BE2C (cell line): ENCODE results near the gene MT3.

Experiments
- DNase-seq: peaks from one replicate; pipeline ENCODE4 v3.0.0-alpha.2; 2020
- H3K27me3 ChIP-seq: fragments of 250-450 bp; sonication (Bioruptor Pico); 2 replicates; pipeline ENCODE4 v1.5.1; 2020; ENCODE audit warnings: mild to moderate bottlenecking
- H3K36me3 ChIP-seq: fragments of 250-450 bp; sonication (Bioruptor Pico); 2 replicates; pipeline ENCODE4 v1.5.1; 2020; ENCODE audit warnings: mild to moderate bottlenecking
- H3K4me1 ChIP-seq: fragments of 250-450 bp; sonication (Bioruptor Pico); 2 replicates; pipeline ENCODE4 v1.5.1; 2020
- H3K4me3 ChIP-seq: 2 replicates; pipeline ENCODE4 v1.5.1; 2011; ENCODE audit warnings: low read depth, low read length
- H3K9me3 ChIP-seq: fragments of 250-450 bp; sonication (Bioruptor Pico); 2 replicates; pipeline ENCODE4 v1.5.1; 2020
- TF ChIP-seq, protein P1 (sequence below): IDR thresholded peaks from 2 replicates; pipeline ENCODE4 v1.5.1; 2012; ENCODE audit warnings: mild to moderate bottlenecking, low read depth, low read length

MT3 gene

DNA sequence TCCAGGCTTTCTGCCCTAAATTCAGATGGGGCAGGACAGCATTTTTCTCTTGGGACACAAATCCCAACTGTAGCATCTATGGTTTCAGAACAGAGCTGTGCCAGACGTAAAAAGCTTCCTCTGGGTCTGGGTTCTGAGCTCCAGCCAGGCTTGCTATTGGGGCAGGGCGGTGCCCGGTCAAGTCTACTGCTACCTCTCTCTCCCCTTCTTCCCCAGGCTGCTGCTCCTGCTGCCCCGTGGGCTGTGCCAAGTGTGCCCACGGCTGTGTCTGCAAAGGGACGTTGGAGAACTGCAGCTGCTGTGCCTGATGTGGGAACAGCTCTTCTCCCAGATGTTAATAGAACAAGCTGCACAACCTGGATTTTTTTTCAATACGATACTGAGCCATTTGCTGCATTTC, 44.2 kb downstream of the MT3 start:
- peaks cover 2% of the 10 kb centered on the region; the same call in 1 of the 2 replicates for H3K4me1 ChIP-seq
- H3K36me3 ChIP-seq = no peaks in the 10 kb centered on the region
- DNase-seq = no peak
- no peaks in the 10 kb centered on the region for H3K9me3 ChIP-seq
- no peak overlapping the region for H3K4me3 ChIP-seq
- peaks cover 73% of the 10 kb centered on the region for H3K27me3 ChIP-seq
- TF ChIP-seq, protein P1, sequence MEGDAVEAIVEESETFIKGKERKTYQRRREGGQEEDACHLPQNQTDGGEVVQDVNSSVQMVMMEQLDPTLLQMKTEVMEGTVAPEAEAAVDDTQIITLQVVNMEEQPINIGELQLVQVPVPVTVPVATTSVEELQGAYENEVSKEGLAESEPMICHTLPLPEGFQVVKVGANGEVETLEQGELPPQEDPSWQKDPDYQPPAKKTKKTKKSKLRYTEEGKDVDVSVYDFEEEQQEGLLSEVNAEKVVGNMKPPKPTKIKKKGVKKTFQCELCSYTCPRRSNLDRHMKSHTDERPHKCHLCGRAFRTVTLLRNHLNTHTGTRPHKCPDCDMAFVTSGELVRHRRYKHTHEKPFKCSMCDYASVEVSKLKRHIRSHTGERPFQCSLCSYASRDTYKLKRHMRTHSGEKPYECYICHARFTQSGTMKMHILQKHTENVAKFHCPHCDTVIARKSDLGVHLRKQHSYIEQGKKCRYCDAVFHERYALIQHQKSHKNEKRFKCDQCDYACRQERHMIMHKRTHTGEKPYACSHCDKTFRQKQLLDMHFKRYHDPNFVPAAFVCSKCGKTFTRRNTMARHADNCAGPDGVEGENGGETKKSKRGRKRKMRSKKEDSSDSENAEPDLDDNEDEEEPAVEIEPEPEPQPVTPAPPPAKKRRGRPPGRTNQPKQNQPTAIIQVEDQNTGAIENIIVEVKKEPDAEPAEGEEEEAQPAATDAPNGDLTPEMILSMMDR = no peak

DNA sequence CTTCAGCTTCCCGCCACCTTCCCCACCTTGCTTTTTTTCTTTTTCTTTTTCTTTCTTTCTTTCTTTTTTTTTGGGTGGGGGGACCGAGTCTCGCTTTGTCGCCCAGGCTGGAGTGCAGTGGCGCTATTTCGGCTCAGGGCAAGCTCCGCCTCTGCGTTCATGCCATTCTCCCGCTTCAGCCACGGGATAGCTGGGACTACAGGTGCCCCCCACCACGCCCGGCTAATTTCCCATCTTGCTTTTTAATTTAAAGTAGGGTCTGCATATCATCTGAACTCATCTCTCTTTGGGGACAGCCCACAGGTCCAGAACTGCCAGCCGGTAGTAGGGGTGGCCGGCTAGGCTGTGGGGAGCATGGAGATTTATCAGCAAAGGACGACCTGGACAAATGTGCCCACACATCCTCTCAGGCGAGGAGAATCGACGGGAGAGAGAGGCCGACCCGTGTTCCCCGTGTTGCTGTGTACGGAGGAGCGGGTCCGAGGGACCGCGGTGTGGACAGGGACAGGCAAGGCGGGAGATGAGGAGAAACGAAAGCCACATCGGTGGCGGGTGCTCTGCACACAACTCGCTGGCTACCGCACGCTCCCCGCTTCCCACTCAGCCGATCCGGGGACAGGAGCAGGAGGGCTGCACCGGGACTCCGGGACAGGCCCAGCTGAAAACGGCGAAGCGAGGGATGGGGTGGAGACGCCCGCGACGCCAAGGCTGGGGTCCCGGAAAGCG, 45.5 kb downstream of the MT3 start:
- H3K36me3 ChIP-seq = no peaks in the 10 kb centered on the region
- TF ChIP-seq, protein P1 = no peak
- no peak for DNase-seq
- peaks cover 86% of the 10 kb centered on the region for H3K27me3 ChIP-seq
- no peaks in the 10 kb centered on the region for H3K4me1 ChIP-seq
- H3K4me3 ChIP-seq = no peak overlapping the region
- no peaks in the 10 kb centered on the region for H3K9me3 ChIP-seq

DNA sequence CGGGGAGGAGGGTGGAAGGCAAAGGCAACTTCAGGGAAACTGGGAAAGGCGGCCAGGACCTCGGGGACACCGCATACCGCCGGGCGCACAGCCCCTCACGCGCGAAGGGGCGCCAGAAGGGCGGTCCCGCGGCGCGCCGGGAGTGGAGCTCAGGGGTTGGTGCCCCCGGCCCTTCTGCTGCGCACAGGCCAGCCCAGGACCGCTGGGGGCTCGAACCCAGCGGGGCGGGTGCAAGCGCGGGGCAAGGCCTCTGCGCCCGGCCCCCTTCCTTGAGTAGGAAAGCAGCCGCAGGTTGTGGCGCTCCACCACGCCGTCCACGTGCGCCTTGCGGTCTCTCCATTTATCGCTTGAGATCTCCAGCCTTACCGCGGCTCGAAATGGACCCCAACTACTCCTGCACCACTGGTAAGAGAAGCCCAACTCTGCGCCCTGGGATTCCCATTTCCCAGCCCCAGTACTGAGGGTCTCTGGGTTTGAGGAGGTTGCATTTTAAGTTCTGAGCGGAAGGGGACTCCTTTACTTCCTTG, 46.2 kb downstream of the MT3 start:
- H3K27me3 ChIP-seq = peaks cover 87% of the 10 kb centered on the region
- H3K36me3 ChIP-seq = no peaks in the 10 kb centered on the region
- H3K4me3 ChIP-seq = no peak overlapping the region

DNA sequence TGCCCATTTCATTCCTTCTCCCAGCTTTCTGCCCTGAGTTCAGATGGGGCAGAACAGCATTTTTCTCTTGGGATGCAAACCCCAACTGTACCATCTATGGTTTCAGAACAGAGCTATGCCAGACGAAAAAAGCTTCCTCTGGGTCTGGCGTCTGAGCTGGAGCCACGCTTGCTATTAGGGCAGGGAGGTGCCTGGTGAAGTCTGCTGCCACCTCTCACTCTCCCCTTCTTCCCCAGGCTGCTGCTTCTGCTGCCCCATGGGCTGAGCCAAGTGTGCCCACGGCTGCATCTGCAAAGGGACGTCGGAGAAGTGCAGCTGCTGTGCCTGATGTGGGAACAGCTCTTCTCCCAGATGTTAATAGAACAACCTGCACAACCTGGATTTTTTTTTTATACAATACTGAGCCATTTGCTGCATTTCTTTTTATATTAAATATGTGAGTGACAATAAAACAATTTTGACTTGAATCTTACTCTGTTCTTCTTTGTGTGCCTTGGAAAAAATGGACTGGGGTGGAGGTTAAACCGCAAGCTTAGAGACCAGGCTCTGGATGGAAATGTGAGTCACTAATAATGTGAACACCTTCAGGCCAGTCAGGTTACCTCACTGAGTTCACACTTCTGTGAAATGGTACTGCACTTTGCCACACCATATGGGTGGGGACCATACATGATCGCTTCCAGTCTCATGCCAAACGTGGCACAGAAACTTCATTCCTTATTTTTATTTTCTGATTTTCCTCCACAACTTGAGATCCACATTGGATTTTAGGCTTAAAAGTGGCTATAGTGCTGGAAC, 47.5 kb downstream of the MT3 start:
- Histone ChIP-seq H3K27me3 (peaks cover 84% of the 10 kb centered on the region), H3K9me3 (no peaks in the 10 kb centered on the region), H3K4me1 (no peaks in the 10 kb centered on the region), H3K4me3 (no peak overlapping the region), H3K36me3 (no peaks in the 10 kb centered on the region)
- TF ChIP-seq, protein P1 = no peak
- no peak for DNase-seq

More for the DNA sequence above, 46.2 kb downstream of the MT3 start:
- TF ChIP-seq, protein P1 = no peak
- DNase-seq = no peak
- no peaks in the 10 kb centered on the region for H3K9me3 ChIP-seq
- H3K4me1 ChIP-seq = no peaks in the 10 kb centered on the region

DNA sequence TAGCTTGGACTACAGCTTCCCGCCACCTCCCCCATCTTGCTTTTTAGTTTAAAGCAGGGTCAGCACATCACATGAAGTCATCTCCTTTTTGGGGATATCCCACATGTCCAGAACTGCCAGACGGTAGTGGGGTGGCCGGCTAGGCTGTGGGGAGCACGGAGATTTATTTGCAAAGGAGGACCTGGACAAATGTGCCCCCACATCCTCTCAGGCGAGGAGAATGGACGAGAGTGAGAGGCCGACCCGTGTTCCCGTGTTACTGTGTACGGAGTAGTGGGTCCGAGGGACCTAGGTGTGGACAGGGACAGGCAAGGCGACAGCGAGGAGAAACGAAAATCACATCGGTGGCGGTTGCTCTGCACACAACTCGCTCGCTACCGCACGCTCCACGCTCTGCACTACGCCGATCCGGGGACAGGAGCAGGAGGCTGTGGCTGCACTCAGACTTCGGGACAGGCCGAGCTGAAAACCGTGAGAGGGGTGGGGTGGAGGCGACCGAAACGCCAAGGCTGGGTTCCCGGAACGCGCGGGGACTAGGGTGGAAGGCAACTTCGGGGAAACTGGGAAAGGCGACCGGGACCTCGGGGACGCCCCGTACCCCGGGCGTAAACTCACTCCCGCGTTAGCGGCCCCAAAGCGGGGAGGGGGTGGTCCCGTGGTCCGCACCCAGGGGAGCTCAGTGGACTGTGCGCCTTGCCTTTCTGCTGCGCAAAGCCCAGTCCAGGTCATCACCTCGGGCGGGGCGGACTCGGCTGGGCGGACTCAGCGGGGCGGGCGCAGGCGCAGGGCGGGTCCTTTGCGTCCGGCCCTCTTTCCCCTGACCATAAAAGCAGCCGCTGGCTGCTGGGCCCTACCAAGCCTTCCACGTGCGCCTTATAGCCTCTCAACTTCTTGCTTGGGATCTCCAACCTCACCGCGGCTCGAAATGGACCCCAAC, 48.8 kb downstream of the MT3 start, which contains the start of gene MT1A:
Gene MT1A, plus strand, starts transcription at position 853 of the 937 bp plus-strand sequence. Its CDS starts 73 bp downstream, at position 926.
- Histone ChIP-seq H3K36me3 (no peaks in the 10 kb centered on the region), H3K4me1 (no peaks in the 10 kb centered on the region), H3K9me3 (no peaks in the 10 kb centered on the region), H3K27me3 (peaks cover 81% of the 10 kb centered on the region), H3K4me3 (peak within 1 kb of the TSS; percentile 34)
- TF ChIP-seq, protein P1 = no peak
- no peak for DNase-seq
